ENCODE data around the gene TXNDC8.

TXNDC8 gene

DNA sequence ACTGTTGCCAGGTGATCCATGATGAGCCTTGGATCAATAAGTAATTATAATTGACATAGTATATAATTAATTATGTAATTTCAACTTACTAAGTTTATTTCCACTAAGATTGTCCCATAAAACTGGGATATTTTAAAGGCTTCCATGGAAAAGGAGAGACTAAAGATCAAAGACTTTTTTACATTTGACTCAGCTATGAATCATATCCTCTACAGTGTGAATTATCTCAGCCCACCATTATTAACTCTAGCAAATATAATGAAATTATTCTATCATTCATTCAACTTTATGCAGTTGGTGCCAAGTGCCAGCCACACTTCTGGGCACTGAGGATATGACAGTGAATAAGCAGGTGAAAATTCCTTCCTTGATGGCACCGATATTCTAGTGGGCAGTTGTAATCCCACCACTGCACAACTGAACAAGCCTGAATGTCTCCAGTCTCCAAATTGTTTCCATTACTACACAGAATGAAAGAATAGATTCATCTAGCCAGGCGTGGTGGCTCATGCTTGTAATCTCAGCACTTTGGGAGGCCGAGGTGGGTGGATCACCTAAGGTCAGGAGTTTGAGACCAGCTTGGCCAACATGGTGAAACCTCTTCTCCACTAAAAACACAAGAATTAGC, 59.5 kb downstream of the TXNDC8 start:
- Histone ChIP-seq H2AFZ (ENCODE audit: low read depth, low read length) (no peak overlapping the region), H3K4me2 (ENCODE audit: low read length, poor library complexity, severe bottlenecking) (no peak overlapping the region), H3K9me3 (ENCODE audit: control insufficient read depth, low read length) (no peaks in the 10 kb centered on the region), H3K4me3 (ENCODE audit: insufficient read depth in 1 of 2, low read depth in 1 of 2, low read length in 2 of 2) (no peak overlapping the region), H3K4me1 (ENCODE audit: control insufficient read depth, insufficient read depth, low read depth, low read length) (peaks cover 1% of the 10 kb centered on the region), H3K4ac (ENCODE audit: low read depth in 1 of 2, low read length in 2 of 2) (no peak overlapping the region), H2AK5ac (ENCODE audit: low read length, severe bottlenecking) (no peak overlapping the region), H4K8ac (ENCODE audit: low read length) (no peak overlapping the region), H3K27ac (ENCODE audit: low read length, poor library complexity, severe bottlenecking) (no peak overlapping the region), H2BK15ac (ENCODE audit: low read depth, poor library complexity, severe bottlenecking) (no peak overlapping the region), H2BK120ac (ENCODE audit: low read depth, low read length) (no peak overlapping the region), H3K27me3 (ENCODE audit: control insufficient read depth in 1 of 2, insufficient read depth in 1 of 2, low read length in 2 of 2) (no peaks in the 10 kb centered on the region), H3K9ac (ENCODE audit: low read length) (no peak overlapping the region), H2BK5ac (ENCODE audit: low read depth, low read length, poor library complexity, severe bottlenecking) (no peak overlapping the region), H4K91ac (ENCODE audit: low read length) (no peak overlapping the region), H3K14ac (ENCODE audit: low read length in 2 of 2) (no peak overlapping the region), H3K36me3 (ENCODE audit: control insufficient read depth in 1 of 2, insufficient read depth in 2 of 2, low read depth in 1 of 2, low read length in 2 of 2) (no peaks in the 10 kb centered on the region), H2BK12ac (ENCODE audit: low read length in 2 of 2) (no peak overlapping the region), H3K79me1 (replicated peaks; ENCODE audit: low read length, poor library complexity, severe bottlenecking) (no peaks in the 10 kb centered on the region), H3K18ac (ENCODE audit: low read depth in 1 of 2, low read length in 2 of 2) (no peak overlapping the region), H3K23ac (ENCODE audit: low read length in 2 of 2) (no peak overlapping the region)
- 92% methylated on average over 3 of the region's 3 CpGs for WGBS
- DNase-seq: no peak

DNA sequence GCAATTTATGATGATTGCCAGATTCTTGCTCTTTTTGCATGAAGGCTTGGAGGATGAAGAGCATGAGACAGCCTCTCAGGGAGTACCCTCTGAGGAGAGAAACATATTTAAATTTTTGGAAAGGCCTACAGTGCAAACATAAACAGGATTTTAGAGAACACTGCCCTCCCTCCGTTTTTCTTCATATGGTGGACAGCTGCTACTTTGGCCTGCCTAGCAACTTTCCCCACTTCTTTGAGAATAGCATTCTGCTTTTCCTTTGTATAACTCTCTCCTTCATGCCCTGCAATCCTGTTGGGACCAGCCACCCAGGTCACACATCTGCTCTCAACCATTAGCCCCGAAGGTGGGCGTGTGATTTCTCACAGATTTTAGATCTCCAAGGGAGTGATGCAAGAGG, 60.9 kb downstream of the TXNDC8 start:
- 77% methylated on average over 3 of the region's 3 CpGs for WGBS
- H3K36me3 ChIP-seq (ENCODE audit: control insufficient read depth in 1 of 2, insufficient read depth in 2 of 2, low read depth in 1 of 2, low read length in 2 of 2): no peaks in the 10 kb centered on the region

DNA sequence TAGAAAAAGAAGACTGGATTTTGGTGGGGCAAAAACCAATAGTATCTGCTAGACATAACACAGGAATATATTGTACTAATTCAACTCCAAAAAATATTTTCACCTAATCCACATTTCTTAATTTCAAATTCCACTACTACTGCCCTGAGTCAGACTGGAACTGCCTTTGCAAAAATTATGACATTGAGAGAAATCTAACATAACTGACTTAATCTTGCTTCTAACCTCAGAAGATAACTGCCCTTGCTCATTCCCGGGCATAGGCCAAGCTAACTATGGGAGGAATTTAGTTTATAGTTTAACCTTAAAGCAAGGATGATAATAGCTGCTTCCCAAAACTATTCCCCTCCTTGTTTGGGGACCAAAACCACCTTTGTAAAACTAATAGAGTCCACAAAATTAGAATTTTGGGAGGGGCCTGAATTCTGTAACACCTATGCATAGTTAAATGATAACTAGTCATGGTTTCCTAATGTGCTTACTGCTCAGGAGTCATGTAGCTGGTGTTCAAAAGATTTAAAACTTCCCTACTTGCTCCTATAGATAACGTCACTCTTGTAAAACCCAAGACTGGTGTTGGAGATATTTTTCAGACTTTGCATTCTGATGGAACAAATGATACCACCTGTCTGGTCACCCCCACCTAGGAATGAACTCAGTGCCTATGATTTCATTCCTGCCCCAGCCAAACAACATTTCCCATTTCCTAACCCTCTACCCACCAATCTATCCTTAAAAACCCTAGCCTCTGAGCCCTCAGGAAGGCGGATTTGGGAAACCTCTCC, 67.3 kb downstream of the TXNDC8 start:
- Histone ChIP-seq H3K4me1 (ENCODE audit: control insufficient read depth, insufficient read depth, low read depth, low read length) (no peaks in the 10 kb centered on the region), H2BK5ac (ENCODE audit: low read depth, low read length, poor library complexity, severe bottlenecking) (no peak overlapping the region), H3K9me3 (ENCODE audit: control insufficient read depth, low read length) (no peaks in the 10 kb centered on the region), H2BK120ac (ENCODE audit: low read depth, low read length) (no peak overlapping the region), H3K18ac (ENCODE audit: low read depth in 1 of 2, low read length in 2 of 2) (no peak overlapping the region), H3K79me1 (replicated peaks; ENCODE audit: low read length, poor library complexity, severe bottlenecking) (no peaks in the 10 kb centered on the region), H3K14ac (ENCODE audit: low read length in 2 of 2) (no peak overlapping the region), H3K4me3 (ENCODE audit: insufficient read depth in 1 of 2, low read depth in 1 of 2, low read length in 2 of 2) (no peak overlapping the region), H3K36me3 (ENCODE audit: control insufficient read depth in 1 of 2, insufficient read depth in 2 of 2, low read depth in 1 of 2, low read length in 2 of 2) (no peaks in the 10 kb centered on the region), H4K91ac (ENCODE audit: low read length) (no peak overlapping the region), H3K27ac (ENCODE audit: low read length, poor library complexity, severe bottlenecking) (no peak overlapping the region), H3K9ac (ENCODE audit: low read length) (no peak overlapping the region), H3K27me3 (ENCODE audit: control insufficient read depth in 1 of 2, insufficient read depth in 1 of 2, low read length in 2 of 2) (no peaks in the 10 kb centered on the region), H3K4ac (ENCODE audit: low read depth in 1 of 2, low read length in 2 of 2) (no peak overlapping the region), H2AK5ac (ENCODE audit: low read length, severe bottlenecking) (no peak overlapping the region), H2BK15ac (ENCODE audit: low read depth, poor library complexity, severe bottlenecking) (no peak overlapping the region), H2BK12ac (ENCODE audit: low read length in 2 of 2) (no peak overlapping the region), H2AFZ (ENCODE audit: low read depth, low read length) (no peak overlapping the region), H3K23ac (ENCODE audit: low read length in 2 of 2) (no peak overlapping the region), H4K8ac (ENCODE audit: low read length) (no peak overlapping the region), H3K4me2 (ENCODE audit: low read length, poor library complexity, severe bottlenecking) (no peak overlapping the region)
- DNase-seq: no peak
- 89% methylated on average over 2 of the region's 3 CpGs for WGBS

More for the DNA sequence above, 60.9 kb downstream of the TXNDC8 start:
- Histone ChIP-seq H3K27me3 (ENCODE audit: control insufficient read depth in 1 of 2, insufficient read depth in 1 of 2, low read length in 2 of 2) (no peaks in the 10 kb centered on the region), H2BK15ac (ENCODE audit: low read depth, poor library complexity, severe bottlenecking) (no peak overlapping the region), H3K4me2 (ENCODE audit: low read length, poor library complexity, severe bottlenecking) (no peak overlapping the region), H3K14ac (ENCODE audit: low read length in 2 of 2) (no peak overlapping the region), H2BK5ac (ENCODE audit: low read depth, low read length, poor library complexity, severe bottlenecking) (no peak overlapping the region), H3K79me1 (replicated peaks; ENCODE audit: low read length, poor library complexity, severe bottlenecking) (no peaks in the 10 kb centered on the region), H4K91ac (ENCODE audit: low read length) (no peak overlapping the region), H3K18ac (ENCODE audit: low read depth in 1 of 2, low read length in 2 of 2) (no peak overlapping the region), H2AK5ac (ENCODE audit: low read length, severe bottlenecking) (no peak overlapping the region), H3K23ac (ENCODE audit: low read length in 2 of 2) (no peak overlapping the region), H2BK12ac (ENCODE audit: low read length in 2 of 2) (no peak overlapping the region), H2AFZ (ENCODE audit: low read depth, low read length) (no peak overlapping the region), H3K4ac (ENCODE audit: low read depth in 1 of 2, low read length in 2 of 2) (no peak overlapping the region), H3K27ac (ENCODE audit: low read length, poor library complexity, severe bottlenecking) (no peak overlapping the region), H3K4me1 (ENCODE audit: control insufficient read depth, insufficient read depth, low read depth, low read length) (peaks cover 1% of the 10 kb centered on the region), H3K9me3 (ENCODE audit: control insufficient read depth, low read length) (no peaks in the 10 kb centered on the region), H3K4me3 (ENCODE audit: insufficient read depth in 1 of 2, low read depth in 1 of 2, low read length in 2 of 2) (no peak overlapping the region), H3K9ac (ENCODE audit: low read length) (no peak overlapping the region), H4K8ac (ENCODE audit: low read length) (no peak overlapping the region), H2BK120ac (ENCODE audit: low read depth, low read length) (no peak overlapping the region)
- DNase-seq: no peak

DNA sequence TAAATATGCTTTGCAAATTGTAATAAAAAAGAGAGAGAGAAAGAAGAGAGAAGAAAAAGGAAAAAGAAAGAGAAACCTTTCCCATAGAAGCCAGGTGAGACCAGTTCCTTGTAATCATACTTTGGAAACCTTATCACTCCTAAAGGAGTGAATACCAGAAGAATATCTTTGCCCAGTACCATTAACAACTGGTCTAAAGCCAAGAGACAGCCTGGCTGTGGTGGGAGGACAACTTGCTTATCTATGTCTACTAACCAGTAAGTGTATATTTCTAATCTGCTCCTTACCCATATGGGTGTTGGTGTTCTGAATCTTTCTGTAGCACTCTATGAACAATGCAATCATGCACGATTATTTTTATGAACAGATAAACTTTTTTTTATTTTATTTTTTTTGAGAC, 70.9 kb downstream of the TXNDC8 start:
- H2BK120ac ChIP-seq (ENCODE audit: low read depth, low read length): no peak overlapping the region
- WGBS: no CpG with 5 or more reads among the region's 1 CpG
- H3K4me3 ChIP-seq (ENCODE audit: insufficient read depth in 1 of 2, low read depth in 1 of 2, low read length in 2 of 2): no peak overlapping the region
- DNase-seq: no peak
- no peak overlapping the region for H3K4me2 ChIP-seq (ENCODE audit: low read length, poor library complexity, severe bottlenecking)
- H2AFZ ChIP-seq (ENCODE audit: low read depth, low read length): no peak overlapping the region
- no peak overlapping the region for H2BK5ac ChIP-seq (ENCODE audit: low read depth, low read length, poor library complexity, severe bottlenecking)
- H3K4ac ChIP-seq (ENCODE audit: low read depth in 1 of 2, low read length in 2 of 2): no peak overlapping the region
- H4K91ac ChIP-seq (ENCODE audit: low read length): no peak overlapping the region
- no peak overlapping the region for H3K27ac ChIP-seq (ENCODE audit: low read length, poor library complexity, severe bottlenecking)
- no peak overlapping the region for H4K8ac ChIP-seq (ENCODE audit: low read length)
- H3K79me1 ChIP-seq (replicated peaks; ENCODE audit: low read length, poor library complexity, severe bottlenecking): no peaks in the 10 kb centered on the region
- no peak overlapping the region for H2BK15ac ChIP-seq (ENCODE audit: low read depth, poor library complexity, severe bottlenecking)
- no peaks in the 10 kb centered on the region for H3K27me3 ChIP-seq (ENCODE audit: control insufficient read depth in 1 of 2, insufficient read depth in 1 of 2, low read length in 2 of 2)
- H3K36me3 ChIP-seq (ENCODE audit: control insufficient read depth in 1 of 2, insufficient read depth in 2 of 2, low read depth in 1 of 2, low read length in 2 of 2): no peaks in the 10 kb centered on the region
- H3K23ac ChIP-seq (ENCODE audit: low read length in 2 of 2): no peak overlapping the region
- H2AK5ac ChIP-seq (ENCODE audit: low read length, severe bottlenecking): no peak overlapping the region
- H3K9me3 ChIP-seq (ENCODE audit: control insufficient read depth, low read length): peaks cover 5% of the 10 kb centered on the region
- H3K14ac ChIP-seq (ENCODE audit: low read length in 2 of 2): no peak overlapping the region
- no peaks in the 10 kb centered on the region for H3K4me1 ChIP-seq (ENCODE audit: control insufficient read depth, insufficient read depth, low read depth, low read length)
- H3K9ac ChIP-seq (ENCODE audit: low read length): no peak overlapping the region
- no peak overlapping the region for H3K18ac ChIP-seq (ENCODE audit: low read depth in 1 of 2, low read length in 2 of 2)
- H2BK12ac ChIP-seq (ENCODE audit: low read length in 2 of 2): no peak overlapping the region
